ENCODE results near the gene TMC7. TPM values are rescaled to one million over a fixed set of nuclear protein-coding genes. Genes with fewer than 3 reads are reported as not detected.
"Not testable (repeated sequence)": the region's sequence is repeated elsewhere in the genome, so short reads cannot be mapped to it uniquely, and the experiment has no call there.

The TMC7 gene
- polyA plus RNA-seq, 6 donors from 2014 or later, result not detected

GRCh38 chr16:18956658-18957241, 27.0 kb upstream of the TMC7 start:
- H3K9me3 Mint-ChIP-seq; H3K4me1 Mint-ChIP-seq; ATAC-seq (ENCODE audit: low read depth in 2 of 2); H3K36me3 Mint-ChIP-seq; H3K27me3 Mint-ChIP-seq; DNase-seq: not testable (repeated sequence)
- H3K27ac Mint-ChIP-seq, result peak overlapping the region in 1 of 6 donors; percentile 76
- peak overlapping the region in 7 of 8 donors; percentile 67 to 86 (median 77) for H3K4me3 Mint-ChIP-seq

GRCh38 chr16:18958621-18959029, 25.1 kb upstream of the TMC7 start:
- no peak for ATAC-seq (ENCODE audit: low read depth in 2 of 2)
- H3K4me1 Mint-ChIP-seq, result peaks cover 0 to 6% (median 0%) of the 10 kb centered on the region in 3 donors
- no peak overlapping the region for H3K4me3 Mint-ChIP-seq
- H3K27ac Mint-ChIP-seq, result no peak overlapping the region
- no peak for DNase-seq
- no peaks in the 10 kb centered on the region for H3K36me3 Mint-ChIP-seq
- peaks cover 0 to 17% (median 0%) of the 10 kb centered on the region in 3 donors for H3K27me3 Mint-ChIP-seq
- no peaks in the 10 kb centered on the region for H3K9me3 Mint-ChIP-seq

- Mint-ChIP-seq H3K4me1 (peaks cover 0 to 6% (median 0%) of the 10 kb centered on the region in 3 donors), H3K27me3 (peaks cover 0 to 17% (median 0%) of the 10 kb centered on the region in 3 donors), H3K27ac (peak overlapping the region in 1 of 6 donors; percentile 88), H3K36me3 (no peaks in the 10 kb centered on the region), H3K4me3 (no peak overlapping the region), H3K9me3 (no peaks in the 10 kb centered on the region)
- DNase-seq (no peak), ATAC-seq (ENCODE audit: low read depth in 2 of 2) (no peak)
Measured at GRCh38 chr16:18959031-18959505, 24.7 kb upstream of the TMC7 start.

- ATAC-seq (ENCODE audit: low read depth in 2 of 2) (no peak), DNase-seq (no peak)
- Mint-ChIP-seq H3K9me3 (no peaks in the 10 kb centered on the region), H3K27ac (no peak overlapping the region), H3K4me1 (peaks cover 4 to 6% (median 6%) of the 10 kb centered on the region in 3 donors), H3K36me3 (no peaks in the 10 kb centered on the region), H3K27me3 (peaks cover 0 to 8% (median 5%) of the 10 kb centered on the region in 3 donors), H3K4me3 (no peak overlapping the region)
Measured at GRCh38 chr16:18965555-18965954, 18.2 kb upstream of the TMC7 start.

- DNase-seq, result no peak
- peaks cover 0 to 8% (median 5%) of the 10 kb centered on the region in 3 donors for H3K27me3 Mint-ChIP-seq
- no peaks in the 10 kb centered on the region for H3K9me3 Mint-ChIP-seq
- H3K4me3 Mint-ChIP-seq, result no peak overlapping the region
- no peaks in the 10 kb centered on the region for H3K36me3 Mint-ChIP-seq
- ATAC-seq (ENCODE audit: low read depth in 2 of 2), result no peak
- peaks cover 4 to 6% (median 6%) of the 10 kb centered on the region in 3 donors for H3K4me1 Mint-ChIP-seq
- no peak overlapping the region for H3K27ac Mint-ChIP-seq
Measured at GRCh38 chr16:18966791-18967190, 16.9 kb upstream of the TMC7 start.

- Mint-ChIP-seq H3K4me3 (peak overlapping the region in 6 of 8 donors; percentile 23 to 76 (median 46)), H3K27me3 (peaks cover 0 to 5% (median 0%) of the 10 kb centered on the region in 3 donors), H3K27ac (peak overlapping the region in 1 of 6 donors; percentile 34), H3K9me3 (peaks cover 0 to 2% (median 0%) of the 10 kb centered on the region in 7 donors), H3K4me1 (peaks cover 4 to 6% (median 6%) of the 10 kb centered on the region in 3 donors), H3K36me3 (no peaks in the 10 kb centered on the region)
- ATAC-seq (ENCODE audit: low read depth in 2 of 2), result peak; percentile 68 to 77
- DNase-seq, result peak; percentile 50
Measured at GRCh38 chr16:18969050-18969854, 14.5 kb upstream of the TMC7 start.

GRCh38 chr16:18969855-18970240, 13.9 kb upstream of the TMC7 start:
- Mint-ChIP-seq H3K4me1 (peaks cover 4 to 6% (median 6%) of the 10 kb centered on the region in 3 donors), H3K36me3 (no peaks in the 10 kb centered on the region), H3K27ac (no peak overlapping the region), H3K4me3 (no peak overlapping the region), H3K27me3 (peaks cover 0 to 5% (median 0%) of the 10 kb centered on the region in 3 donors), H3K9me3 (peaks cover 0 to 2% (median 0%) of the 10 kb centered on the region in 7 donors)
- no peak for ATAC-seq (ENCODE audit: low read depth in 2 of 2)
- no peak for DNase-seq

GRCh38 chr16:18975109-18975508, 8.6 kb upstream of the TMC7 start:
- no peak overlapping the region for H3K4me3 Mint-ChIP-seq
- peaks cover 28 to 34% (median 30%) of the 10 kb centered on the region in 3 donors for H3K27me3 Mint-ChIP-seq
- H3K27ac Mint-ChIP-seq, result no peak overlapping the region

GRCh38 chr16:18979936-18980335, 3.8 kb upstream of the TMC7 start:
- Mint-ChIP-seq H3K27ac (peak overlapping the region in 1 of 6 donors; percentile 39), H3K36me3 (peaks cover 0 to 3% of the 10 kb centered on the region in 2 donors), H3K9me3 (no peaks in the 10 kb centered on the region), H3K4me1 (no peaks in the 10 kb centered on the region), H3K4me3 (no peak overlapping the region), H3K27me3 (peaks cover 32 to 63% (median 40%) of the 10 kb centered on the region in 3 donors)
- no peak for ATAC-seq (ENCODE audit: low read depth in 2 of 2)
- DNase-seq, result no peak

More at GRCh38 chr16:18975109-18975508, 8.6 kb upstream of the TMC7 start:
- no peak for ATAC-seq (ENCODE audit: low read depth in 2 of 2)
- Mint-ChIP-seq H3K9me3 (peaks cover 0 to 2% (median 0%) of the 10 kb centered on the region in 7 donors), H3K4me1 (no peaks in the 10 kb centered on the region), H3K36me3 (peaks cover 0 to 3% of the 10 kb centered on the region in 2 donors)
- DNase-seq, result no peak

- Mint-ChIP-seq H3K9me3 (peaks cover 0 to 2% (median 0%) of the 10 kb centered on the region in 7 donors), H3K27me3 (peaks cover 9 to 50% (median 16%) of the 10 kb centered on the region in 3 donors), H3K27ac (no peak overlapping the region), H3K36me3 (peaks cover 0 to 3% of the 10 kb centered on the region in 2 donors), H3K4me3 (no peak overlapping the region), H3K4me1 (no peaks in the 10 kb centered on the region)
- DNase-seq (no peak), ATAC-seq (ENCODE audit: low read depth in 2 of 2) (no peak)
Measured at GRCh38 chr16:18984435-18985005, 786 bp downstream of the TMC7 start.

- H3K9me3 Mint-ChIP-seq; DNase-seq; H3K36me3 Mint-ChIP-seq; H3K27ac Mint-ChIP-seq; H3K4me1 Mint-ChIP-seq; H3K4me3 Mint-ChIP-seq; ATAC-seq (ENCODE audit: low read depth in 2 of 2): not testable (repeated sequence)
- H3K27me3 Mint-ChIP-seq, result peaks cover 2 to 42% (median 9%) of the 10 kb centered on the region in 3 donors
Measured at GRCh38 chr16:18985256-18985655, 1.5 kb downstream of the TMC7 start.

- not testable (repeated sequence) for H3K27ac Mint-ChIP-seq; DNase-seq; H3K4me3 Mint-ChIP-seq; H3K4me1 Mint-ChIP-seq; H3K36me3 Mint-ChIP-seq; ATAC-seq (ENCODE audit: low read depth in 2 of 2)
- Mint-ChIP-seq H3K9me3 (peaks cover 0 to 12% (median 6%) of the 10 kb centered on the region in 7 donors), H3K27me3 (peaks cover 5 to 20% (median 12%) of the 10 kb centered on the region in 3 donors)
Measured at GRCh38 chr16:18991731-18992130, 8.0 kb downstream of the TMC7 start.

- H3K4me3 Mint-ChIP-seq; DNase-seq; ATAC-seq (ENCODE audit: low read depth in 2 of 2); H3K27ac Mint-ChIP-seq; H3K4me1 Mint-ChIP-seq; H3K36me3 Mint-ChIP-seq: not testable (repeated sequence)
- H3K27me3 Mint-ChIP-seq, result peaks cover 5 to 15% (median 13%) of the 10 kb centered on the region in 3 donors
- peaks cover 0 to 15% (median 6%) of the 10 kb centered on the region in 7 donors for H3K9me3 Mint-ChIP-seq
Measured at GRCh38 chr16:18993531-18993930, 9.8 kb downstream of the TMC7 start.

Data from naive B cell (primary cell).